ENCODE measurements around the gene MCM3.

DNA sequence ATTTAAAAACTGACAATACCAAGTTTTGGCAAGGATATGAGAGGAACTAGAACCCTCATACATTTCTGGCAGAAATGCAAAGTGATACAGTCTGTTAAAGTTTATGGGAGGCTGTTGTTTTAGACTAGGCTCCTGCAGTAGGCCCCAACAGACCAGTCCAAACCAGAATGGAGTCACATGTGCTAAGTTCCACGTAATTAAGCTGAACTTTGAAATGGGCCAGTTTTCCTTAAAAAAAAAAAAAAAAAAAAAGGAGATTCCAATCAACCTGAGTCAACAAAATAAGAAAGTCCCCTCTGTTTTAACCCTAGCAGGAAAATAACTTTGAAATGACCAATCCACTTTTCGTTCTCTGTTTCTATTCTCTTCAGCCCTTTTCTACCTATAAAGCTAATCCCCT is 66.8 kb downstream of the MCM3 start:
- no peak for TF ChIP-seq MXI1 (IDR thresholded peaks at IDR 0.05; ENCODE audit: borderline replicate concordance, low read depth, low read length)
- TF ChIP-seq, protein P1, sequence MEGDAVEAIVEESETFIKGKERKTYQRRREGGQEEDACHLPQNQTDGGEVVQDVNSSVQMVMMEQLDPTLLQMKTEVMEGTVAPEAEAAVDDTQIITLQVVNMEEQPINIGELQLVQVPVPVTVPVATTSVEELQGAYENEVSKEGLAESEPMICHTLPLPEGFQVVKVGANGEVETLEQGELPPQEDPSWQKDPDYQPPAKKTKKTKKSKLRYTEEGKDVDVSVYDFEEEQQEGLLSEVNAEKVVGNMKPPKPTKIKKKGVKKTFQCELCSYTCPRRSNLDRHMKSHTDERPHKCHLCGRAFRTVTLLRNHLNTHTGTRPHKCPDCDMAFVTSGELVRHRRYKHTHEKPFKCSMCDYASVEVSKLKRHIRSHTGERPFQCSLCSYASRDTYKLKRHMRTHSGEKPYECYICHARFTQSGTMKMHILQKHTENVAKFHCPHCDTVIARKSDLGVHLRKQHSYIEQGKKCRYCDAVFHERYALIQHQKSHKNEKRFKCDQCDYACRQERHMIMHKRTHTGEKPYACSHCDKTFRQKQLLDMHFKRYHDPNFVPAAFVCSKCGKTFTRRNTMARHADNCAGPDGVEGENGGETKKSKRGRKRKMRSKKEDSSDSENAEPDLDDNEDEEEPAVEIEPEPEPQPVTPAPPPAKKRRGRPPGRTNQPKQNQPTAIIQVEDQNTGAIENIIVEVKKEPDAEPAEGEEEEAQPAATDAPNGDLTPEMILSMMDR (conservative IDR thresholded peaks at IDR 0.05; ENCODE audit: low read depth, low read length): no peak
- no peak for TF ChIP-seq POLR2A (IDR thresholded peaks at IDR 0.05; ENCODE audit: low read depth, low read length)
- TF ChIP-seq SMC3 (IDR thresholded peaks at IDR 0.05; ENCODE audit: low read depth, low read length): no peak
- no peak for TF ChIP-seq RCOR1 (IDR thresholded peaks at IDR 0.05; ENCODE audit: insufficient replicate concordance, low read length)
- TF ChIP-seq BHLHE40 (IDR thresholded peaks at IDR 0.05; ENCODE audit: low read depth, low read length): no peak

Measured in IMR-90 (cell line).